DMS79 (cell line): ENCODE results near the gene KRT33B.
"Not testable (repeated sequence)": the region's sequence is repeated elsewhere in the genome, so short reads cannot be mapped to it uniquely, and the experiment has no call there.

Source experiments
- DNase-seq: peaks from one replicate; lab custom pipeline; 2025; lab: John Stamatoyannopoulos, UW

The KRT33B gene

GRCh38 chr17:41347869-41348760 is 21.5 kb downstream of the KRT33B start:
- no peak for DNase-seq

- not testable (repeated sequence) for DNase-seq
Measured at GRCh38 chr17:41346421-41346820, 23.2 kb downstream of the KRT33B start.

GRCh38 chr17:41345992-41346391 is 23.6 kb downstream of the KRT33B start:
- no peak for DNase-seq

- no peak for DNase-seq
Measured at GRCh38 chr17:41343029-41343428, 26.6 kb downstream of the KRT33B start.

- DNase-seq, result no peak
Measured at GRCh38 chr17:41340934-41341861, 28.4 kb downstream of the KRT33B start.

GRCh38 chr17:41340494-41340893 is 29.1 kb downstream of the KRT33B start:
- DNase-seq, result peak; percentile 76

- no peak for DNase-seq
Measured at GRCh38 chr17:41339571-41340172, 29.9 kb downstream of the KRT33B start.

- DNase-seq, result peak; percentile 18
Measured at GRCh38 chr17:41338961-41339485, 30.6 kb downstream of the KRT33B start.

GRCh38 chr17:41335747-41336146 is 33.9 kb downstream of the KRT33B start:
- DNase-seq, result no peak

- DNase-seq, result no peak
Measured at GRCh38 chr17:41334385-41335305, 35.0 kb downstream of the KRT33B start.

GRCh38 chr17:41333836-41334235 is 35.8 kb downstream of the KRT33B start:
- DNase-seq, result no peak

GRCh38 chr17:41333098-41333497 is 36.5 kb downstream of the KRT33B start:
- no peak for DNase-seq

GRCh38 chr17:41332239-41332638 is 37.4 kb downstream of the KRT33B start:
- DNase-seq, result no peak

- no peak for DNase-seq
Measured at GRCh38 chr17:41331606-41332005, 38.0 kb downstream of the KRT33B start.

GRCh38 chr17:41329279-41329948 is 40.2 kb downstream of the KRT33B start:
- DNase-seq, result no peak

- DNase-seq, result no peak
Measured at GRCh38 chr17:41328207-41328606, 41.4 kb downstream of the KRT33B start.

- DNase-seq, result no peak
Measured at GRCh38 chr17:41327411-41328120, 42.0 kb downstream of the KRT33B start.

GRCh38 chr17:41326173-41327145 is 43.2 kb downstream of the KRT33B start:
- no peak for DNase-seq

- DNase-seq, result no peak
Measured at GRCh38 chr17:41325611-41326010, 44.0 kb downstream of the KRT33B start.
